ENCODE results near the gene MCIDAS. TPM values are rescaled to one million over a fixed set of nuclear protein-coding genes. Genes with fewer than 3 reads are reported as not detected.
A peak's percentile ranks its signal among the peaks of the same experiment; 100 is the strongest.

Gene MCIDAS
- total RNA-seq (0.32 TPM), polyA plus RNA-seq (0.23 TPM)

GRCh38 chr5:55226934-55227663, at the start of gene MCIDAS:
TSS of gene MCIDAS (minus strand) at chr5:55227315. CDS start at chr5:55227138, 177 bp downstream.
- no peak within 1 kb of the TSS for H3K27ac ChIP-seq (ENCODE audit: low read depth)
- WGBS = 1% methylated on average over 80 of the region's 80 CpGs
- no peak for DNase-seq (ENCODE audit: extremely low spot score)
- peak within 1 kb of the TSS; percentile 30 for H3K4me3 ChIP-seq (ENCODE audit: low read depth, low read length)
- no peaks in the 10 kb centered on the region for H3K4me1 ChIP-seq (ENCODE audit: insufficient read depth)
- H3K36me3 ChIP-seq (ENCODE audit: insufficient read depth) = no peaks in the 10 kb centered on the region

DNA sequence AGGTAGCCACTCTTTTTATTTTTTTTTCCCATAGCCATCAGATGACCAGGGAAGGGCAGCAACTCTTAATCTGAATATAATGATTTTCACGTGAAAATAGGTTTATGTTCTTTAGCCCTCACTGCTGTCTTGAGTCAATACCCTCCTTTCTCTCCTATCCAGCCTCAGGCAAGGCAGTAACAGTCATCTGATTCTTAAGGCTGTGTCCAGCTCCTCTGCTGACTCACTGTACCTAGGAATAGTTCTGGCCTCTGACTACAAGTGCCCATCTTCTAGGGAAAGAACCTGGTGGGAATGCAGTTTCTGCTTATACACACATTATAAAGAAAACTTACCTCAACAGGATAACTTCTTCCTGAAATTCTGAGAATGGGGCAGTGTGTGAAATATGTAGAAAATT, 49.7 kb upstream of the MCIDAS start:
- Histone ChIP-seq H3K27ac (ENCODE audit: low read depth) (no peak overlapping the region), H3K36me3 (ENCODE audit: insufficient read depth) (peaks cover 18% of the 10 kb centered on the region), H3K4me3 (ENCODE audit: low read depth, low read length) (no peak overlapping the region), H3K4me1 (ENCODE audit: insufficient read depth) (no peaks in the 10 kb centered on the region)
- DNase-seq (ENCODE audit: extremely low spot score) = no peak
- WGBS = 91% methylated on average over 1 of the region's 1 CpG

DNA sequence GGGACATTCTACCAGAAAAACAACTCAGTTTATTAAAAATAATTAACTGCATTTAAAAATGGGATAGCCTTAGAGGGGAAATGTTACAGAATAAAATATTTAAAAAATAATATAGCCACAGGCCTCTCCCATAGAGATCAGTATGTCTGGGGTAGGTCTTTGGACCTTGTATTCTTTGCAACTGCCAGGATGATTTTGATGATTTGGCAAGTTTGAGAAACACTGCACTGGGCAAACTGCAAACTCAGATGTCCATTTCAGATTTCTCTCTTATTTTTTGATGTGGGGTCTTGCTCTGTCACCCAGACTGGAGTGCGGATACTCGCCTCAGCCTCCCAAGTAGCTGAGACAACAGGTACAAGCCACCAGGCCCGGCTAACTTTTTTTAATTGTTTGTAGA, 31.2 kb upstream of the MCIDAS start:
- H3K36me3 ChIP-seq (ENCODE audit: insufficient read depth) = peaks cover 4% of the 10 kb centered on the region
- 97% methylated on average over 3 of the region's 3 CpGs for WGBS
- no peak overlapping the region for H3K27ac ChIP-seq (ENCODE audit: low read depth)
- no peaks in the 10 kb centered on the region for H3K4me1 ChIP-seq (ENCODE audit: insufficient read depth)
- no peak overlapping the region for H3K4me3 ChIP-seq (ENCODE audit: low read depth, low read length)
- no peak for DNase-seq (ENCODE audit: extremely low spot score)

DNA sequence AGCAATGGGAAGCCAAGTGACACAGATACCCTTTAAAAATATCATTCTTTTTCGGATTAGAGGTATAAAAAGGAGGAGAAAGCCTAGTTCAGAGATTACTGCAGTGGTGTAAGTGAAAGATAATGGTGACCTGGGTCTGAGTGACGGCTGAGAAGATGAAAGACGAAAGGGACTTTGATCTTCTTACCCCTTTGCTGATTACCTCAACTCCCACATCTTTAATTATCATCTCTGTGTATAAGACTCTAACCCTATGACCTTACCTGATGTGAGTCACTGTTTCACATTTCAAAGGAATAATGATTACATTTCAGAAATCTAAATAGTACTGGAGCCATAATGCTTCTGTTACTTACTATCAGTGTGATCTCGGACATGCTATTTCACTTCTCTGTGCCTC, 27.7 kb upstream of the MCIDAS start:
- no peak for DNase-seq (ENCODE audit: extremely low spot score)
- WGBS = 83% methylated on average over 4 of the region's 4 CpGs
- H3K4me3 ChIP-seq (ENCODE audit: low read depth, low read length) = no peak overlapping the region
- H3K27ac ChIP-seq (ENCODE audit: low read depth) = no peak overlapping the region
- no peaks in the 10 kb centered on the region for H3K4me1 ChIP-seq (ENCODE audit: insufficient read depth)
- H3K36me3 ChIP-seq (ENCODE audit: insufficient read depth) = peaks cover 3% of the 10 kb centered on the region

DNA sequence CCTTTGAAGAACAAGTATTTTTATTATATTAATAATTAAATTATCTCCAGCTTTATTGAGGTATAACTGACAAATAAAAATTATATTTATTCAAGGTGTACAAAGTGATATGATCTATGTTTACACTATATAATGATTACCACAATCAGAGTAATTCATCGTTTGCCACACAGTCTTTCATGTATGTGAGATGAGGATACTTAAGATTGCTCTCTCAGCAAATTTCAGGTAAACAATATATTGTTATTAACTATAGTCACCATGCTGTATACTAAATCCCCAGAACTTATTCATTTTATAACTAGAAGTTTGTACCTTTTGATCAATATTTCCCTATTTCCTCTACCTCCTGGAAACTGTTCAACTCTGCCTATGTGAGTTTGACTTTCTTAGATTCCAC, 22.9 kb upstream of the MCIDAS start:
- no peak overlapping the region for H3K4me3 ChIP-seq (ENCODE audit: low read depth, low read length)
- DNase-seq (ENCODE audit: extremely low spot score) = no peak
- no peak overlapping the region for H3K27ac ChIP-seq (ENCODE audit: low read depth)
- H3K36me3 ChIP-seq (ENCODE audit: insufficient read depth) = no peaks in the 10 kb centered on the region
- no peaks in the 10 kb centered on the region for H3K4me1 ChIP-seq (ENCODE audit: insufficient read depth)
- WGBS = 78% methylated on average over 1 of the region's 1 CpG

GRCh38 chr5:55241746-55242145, 14.6 kb upstream of the MCIDAS start:
- WGBS = 49% methylated on average over 4 of the region's 4 CpGs
- Histone ChIP-seq H3K36me3 (ENCODE audit: insufficient read depth) (no peaks in the 10 kb centered on the region), H3K27ac (ENCODE audit: low read depth) (no peak overlapping the region), H3K4me3 (ENCODE audit: low read depth, low read length) (no peak overlapping the region), H3K4me1 (ENCODE audit: insufficient read depth) (no peaks in the 10 kb centered on the region)
- DNase-seq (ENCODE audit: extremely low spot score) = no peak

GRCh38 chr5:55236800-55237199, 9.7 kb upstream of the MCIDAS start:
- Histone ChIP-seq H3K27ac (ENCODE audit: low read depth) (no peak overlapping the region), H3K36me3 (ENCODE audit: insufficient read depth) (no peaks in the 10 kb centered on the region), H3K4me3 (ENCODE audit: low read depth, low read length) (no peak overlapping the region), H3K4me1 (ENCODE audit: insufficient read depth) (no peaks in the 10 kb centered on the region)
- 73% methylated on average over 10 of the region's 10 CpGs for WGBS
- no peak for DNase-seq (ENCODE audit: extremely low spot score)

DNA sequence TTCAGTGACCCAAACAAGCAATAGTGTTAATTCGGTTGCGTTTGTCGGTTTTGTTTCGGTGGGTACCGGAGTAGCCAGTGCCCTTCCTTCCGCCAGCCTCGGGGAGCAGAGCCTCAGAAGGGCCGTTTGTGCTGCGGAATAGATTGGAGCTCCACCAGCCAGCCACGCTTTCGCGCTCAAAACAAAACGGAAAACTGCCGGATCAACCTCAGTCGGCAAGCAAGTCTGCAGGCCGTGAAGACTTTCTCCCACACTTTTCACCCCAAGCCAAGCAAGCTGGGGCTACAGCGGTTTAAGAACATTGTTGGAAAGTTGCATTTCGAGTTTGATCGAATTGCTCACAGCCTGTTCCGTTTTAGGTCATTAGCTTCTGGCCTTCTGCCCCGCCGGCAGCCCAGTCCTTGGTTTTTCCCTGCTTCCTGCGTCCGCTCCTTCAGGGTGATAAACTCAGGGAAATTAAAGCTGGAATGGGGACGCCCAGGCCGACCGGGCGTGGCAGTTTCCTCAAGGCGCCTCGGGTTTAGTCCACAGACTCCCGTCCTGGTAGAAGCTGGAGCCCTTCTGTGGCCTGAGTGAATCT, 7.1 kb upstream of the MCIDAS start:
- Histone ChIP-seq H3K4me1 (ENCODE audit: insufficient read depth) (no peaks in the 10 kb centered on the region), H3K36me3 (ENCODE audit: insufficient read depth) (no peaks in the 10 kb centered on the region), H3K4me3 (ENCODE audit: low read depth, low read length) (peak overlapping the region; percentile 47), H3K27ac (ENCODE audit: low read depth) (no peak overlapping the region)
- 9% methylated on average over 31 of the region's 31 CpGs for WGBS
- DNase-seq (ENCODE audit: extremely low spot score) = no peak

DNA sequence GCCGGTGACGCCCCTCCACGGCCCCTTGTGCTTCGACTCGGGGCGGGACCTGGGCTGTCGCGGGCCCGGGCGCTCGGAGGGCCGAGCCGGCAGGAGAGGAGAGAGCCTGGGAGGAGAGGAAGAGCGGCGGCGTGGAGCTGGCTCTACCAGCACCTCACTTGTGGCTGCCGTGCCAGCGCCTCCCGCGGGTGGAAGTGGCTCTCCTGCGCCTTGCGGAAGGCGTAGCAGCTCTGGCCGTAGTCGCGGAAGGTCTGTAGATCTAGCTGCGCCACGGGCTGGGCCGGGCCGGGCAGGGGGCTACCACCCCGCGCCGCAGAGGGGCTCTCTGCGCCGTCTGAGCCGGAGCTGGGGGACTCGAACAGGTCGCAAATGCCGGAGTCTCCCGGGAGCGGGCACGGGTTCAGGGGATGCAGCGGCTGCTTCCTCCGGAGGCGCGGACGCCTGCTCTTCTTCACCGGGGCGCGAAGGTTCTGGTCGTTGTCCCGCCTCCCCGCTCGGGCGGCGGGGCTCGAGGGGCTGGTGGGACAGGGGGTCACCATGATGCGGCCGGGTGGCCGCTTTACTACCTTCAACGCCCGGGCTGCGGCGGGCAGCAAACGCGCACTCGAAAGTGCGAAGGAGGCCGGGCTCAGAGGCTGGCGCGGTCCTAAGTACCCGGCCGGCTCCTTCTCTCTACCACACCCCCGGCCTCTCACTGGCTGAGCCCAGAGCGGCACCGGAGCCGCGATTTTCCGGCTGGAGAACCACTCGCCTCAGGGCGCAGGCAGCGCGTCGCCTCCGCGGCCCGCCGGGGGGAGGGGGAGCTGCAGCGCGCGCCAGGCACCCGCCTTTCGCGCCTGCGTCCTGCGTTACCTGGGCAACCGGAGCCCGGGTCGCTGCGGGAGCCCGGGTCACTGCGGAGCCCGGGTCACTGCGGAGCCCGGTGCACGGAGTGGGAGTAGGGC, 6.1 kb upstream of the MCIDAS start, which contains the start of gene CCNO:
Gene CCNO (minus strand): TSS at position 624 of the 944 bp plus-strand sequence. CDS start 85 bp downstream, at position 539.
- whole genome bisulfite sequencing = under 1% methylated on average over 105 of the region's 106 CpGs
- Histone ChIP-seq H3K27ac (ENCODE audit: low read depth) (peak within 1 kb of the TSS; percentile 48), H3K4me1 (ENCODE audit: insufficient read depth) (no peaks in the 10 kb centered on the region), H3K4me3 (ENCODE audit: low read depth, low read length) (peak within 1 kb of the TSS; percentile 47), H3K36me3 (ENCODE audit: insufficient read depth) (no peaks in the 10 kb centered on the region)
- no peak for DNase-seq (ENCODE audit: extremely low spot score)

DNA sequence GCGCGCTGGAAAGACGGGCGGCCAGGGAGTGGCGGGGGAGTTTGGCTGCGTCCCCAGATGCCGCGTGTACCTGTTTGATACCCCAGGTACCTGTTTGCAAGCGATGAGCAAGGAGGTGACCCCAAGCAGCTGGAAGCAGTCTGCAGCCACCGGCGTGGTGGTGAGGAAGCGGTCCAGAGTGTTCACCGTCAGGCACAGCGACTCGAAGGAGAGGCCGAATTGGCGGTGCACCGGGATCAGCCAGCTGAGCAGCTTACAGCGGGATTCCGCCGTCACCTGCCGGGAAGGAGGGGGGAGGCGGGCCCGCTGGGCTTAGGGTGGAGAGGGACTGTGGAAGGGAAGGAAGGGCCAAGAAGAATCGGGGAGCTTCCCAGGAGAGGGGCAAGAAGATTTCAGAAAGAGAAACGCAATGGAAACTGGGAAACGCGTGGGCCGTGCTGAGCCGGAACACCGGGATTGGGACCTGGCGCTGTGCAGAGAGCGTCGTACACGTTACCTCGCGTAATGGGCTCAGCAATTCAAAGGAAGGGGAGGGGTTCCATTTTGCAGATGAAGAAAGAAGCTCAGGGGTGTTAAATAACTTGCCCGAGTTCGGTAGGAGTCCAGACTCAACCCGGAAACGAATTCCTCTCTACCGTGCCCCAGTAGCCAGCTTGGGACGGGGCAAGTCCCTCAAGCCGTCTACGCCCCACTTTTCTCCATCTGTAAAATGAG, 5.3 kb upstream of the MCIDAS start:
- H3K4me3 ChIP-seq (ENCODE audit: low read depth, low read length) = peak overlapping the region; percentile 47
- H3K4me1 ChIP-seq (ENCODE audit: insufficient read depth) = no peaks in the 10 kb centered on the region
- H3K27ac ChIP-seq (ENCODE audit: low read depth) = no peak overlapping the region
- no peaks in the 10 kb centered on the region for H3K36me3 ChIP-seq (ENCODE audit: insufficient read depth)
- WGBS = 1% methylated on average over 45 of the region's 45 CpGs
- no peak for DNase-seq (ENCODE audit: extremely low spot score)

- no peak for DNase-seq (ENCODE audit: extremely low spot score)
- no peak overlapping the region for H3K27ac ChIP-seq (ENCODE audit: low read depth)
- H3K4me1 ChIP-seq (ENCODE audit: insufficient read depth) = no peaks in the 10 kb centered on the region
These were observed 4.8 kb upstream of the MCIDAS start for GRCh38 chr5:55231919-55232270.

GRCh38 chr5:55231029-55231918, 4.2 kb upstream of the MCIDAS start:
- no peak overlapping the region for H3K27ac ChIP-seq (ENCODE audit: low read depth)
- WGBS = 3% methylated on average over 48 of the region's 48 CpGs
- no peak overlapping the region for H3K4me3 ChIP-seq (ENCODE audit: low read depth, low read length)
- no peaks in the 10 kb centered on the region for H3K4me1 ChIP-seq (ENCODE audit: insufficient read depth)
- no peak for DNase-seq (ENCODE audit: extremely low spot score)
- H3K36me3 ChIP-seq (ENCODE audit: insufficient read depth) = no peaks in the 10 kb centered on the region

More at GRCh38 chr5:55231919-55232270, 4.8 kb upstream of the MCIDAS start:
- Histone ChIP-seq H3K36me3 (ENCODE audit: insufficient read depth) (no peaks in the 10 kb centered on the region), H3K4me3 (ENCODE audit: low read depth, low read length) (peak overlapping the region; percentile 47)
- 4% methylated on average over 11 of the region's 11 CpGs for WGBS
